ENCODE data around the gene TP53. TPM values are rescaled to one million over a fixed set of nuclear protein-coding genes. Genes with fewer than 3 reads are reported as not detected.

TP53 gene
- total and polyA plus RNA-seq, 7 experiments from 2014 or later, result 30.9 to 226 (median 59.1) TPM

DNA sequence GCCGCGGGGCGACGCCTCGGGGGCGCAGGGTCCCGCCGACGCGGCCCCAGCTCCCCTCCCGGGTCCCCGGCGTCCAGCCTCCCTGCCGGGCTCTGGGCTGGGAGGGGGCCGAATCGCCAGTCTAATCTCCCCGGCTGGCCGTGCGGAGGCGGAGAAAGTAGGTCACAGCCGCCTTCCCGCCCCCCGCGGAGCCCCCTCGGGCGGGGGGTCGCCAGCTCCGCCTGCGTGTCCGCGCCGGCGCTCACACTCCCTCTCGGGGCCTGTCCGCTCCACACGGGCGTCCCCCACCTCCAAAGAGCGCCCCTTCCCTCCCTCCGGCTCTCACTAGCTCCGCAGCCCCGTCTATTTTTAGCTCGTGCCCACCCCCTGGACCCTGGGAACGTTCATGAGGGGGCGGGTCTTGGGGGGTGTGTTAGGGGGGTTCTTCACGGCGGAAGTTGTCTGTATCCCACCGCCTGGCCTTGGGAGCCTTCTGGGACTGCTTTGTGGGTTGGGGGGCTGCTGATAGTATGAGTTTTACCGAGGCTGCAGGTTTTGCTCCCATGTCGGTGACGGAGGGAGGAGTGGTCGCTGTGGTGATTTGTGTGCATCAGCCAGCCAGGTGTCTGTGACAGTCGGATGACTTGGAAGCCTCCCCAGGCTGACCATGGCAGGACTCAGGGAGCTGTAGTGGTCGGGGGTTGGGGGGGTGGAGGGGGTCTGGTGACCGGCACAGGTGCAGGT is 35.5 kb downstream of the TP53 start:
- Histone ChIP-seq H3K27me3 (ENCODE audit: control insufficient read depth in 2 of 2, insufficient read depth in 2 of 2, low read length in 2 of 2) (peaks cover 0 to 15% of the 10 kb centered on the region in 2 donors), H3K27ac (ENCODE audit: low read depth, low read length) (no peak overlapping the region), H3K4me1 (ENCODE audit: control insufficient read depth in 2 of 2, insufficient read depth in 2 of 2, low read length in 2 of 2) (peaks cover 11 to 21% of the 10 kb centered on the region in 2 donors), H3K4me3 (ENCODE audit: low read length) (no peak overlapping the region), H3K36me3 (ENCODE audit: control insufficient read depth in 2 of 3, insufficient read depth in 3 of 3, low read length in 3 of 3) (no peaks in the 10 kb centered on the region), H3K9me3 (ENCODE audit: control insufficient read depth in 2 of 3, low read length in 3 of 3) (no peaks in the 10 kb centered on the region)
- intact Hi-C loops (cut with micrococcal nuclease), result loop anchor here (2.0 kb wide), 2 partner anchors 35 to 79 kb away; partner anchors contain the start of gene TP53 (in 2 of the 2)
- POLR2A ChIA-PET, result interaction anchor here (0.6 to 3.1 kb wide), 9 partner anchors 8 to 616 kb away, joined by 3 to 55 read pairs (median 5); partner anchors contain the start of genes FXR2, SAT2, SLC16A13 and TP53
- DNase-seq (no peak), ATAC-seq (no peak)
- peaks cover 0 to 1% (median 0%) of the 10 kb centered on the region in 11 donors for H3K9me3 Mint-ChIP-seq
- CTCF ChIA-PET, result interaction anchor here (0.6 to 1.8 kb wide), 3 partner anchors 15 to 206 kb away, joined by 3 to 11 read pairs (median 3); partner anchors contain the start of genes TP53 and WRAP53
- H3K27me3 Mint-ChIP-seq, result peaks cover 19 to 66% (median 33%) of the 10 kb centered on the region in 5 donors
- peak overlapping the region; percentile 32 to 94 (median 71) for H3K4me3 Mint-ChIP-seq
- H3K27ac Mint-ChIP-seq, result no peak overlapping the region
- H3K36me3 Mint-ChIP-seq, result peaks cover 0 to 4% (median 0%) of the 10 kb centered on the region in 5 donors
- peaks cover 10 to 21% (median 15%) of the 10 kb centered on the region in 7 donors for H3K4me1 Mint-ChIP-seq

DNA sequence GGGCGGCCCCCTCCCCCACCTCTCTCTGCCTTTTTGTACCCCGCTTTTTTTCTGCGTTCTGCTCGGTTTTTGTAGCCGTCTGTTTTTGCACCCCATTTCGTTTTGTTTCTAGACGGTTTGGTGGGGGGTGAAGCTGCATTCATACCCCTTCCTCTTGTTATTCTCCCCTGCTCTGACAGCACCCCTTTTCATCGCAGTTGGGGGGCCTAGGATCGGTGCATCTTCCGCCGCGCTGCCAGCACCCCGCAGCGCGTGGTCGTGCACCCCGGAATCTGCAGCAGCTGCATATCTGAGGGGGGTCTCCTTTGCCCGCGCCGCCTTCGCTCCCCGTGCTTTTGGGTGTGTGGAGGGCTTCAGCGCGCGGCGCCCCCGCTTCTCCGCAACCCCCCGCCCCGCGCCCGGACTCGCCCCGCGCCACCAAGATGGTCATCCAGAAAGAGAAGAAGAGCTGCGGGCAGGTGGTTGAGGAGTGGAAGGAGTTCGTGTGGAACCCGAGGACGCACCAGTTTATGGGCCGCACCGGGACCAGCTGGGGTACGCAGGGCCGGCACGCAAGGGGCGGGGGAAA is 36.1 kb downstream of the TP53 start:
- H3K36me3 Mint-ChIP-seq, result peaks cover 0 to 4% (median 2%) of the 10 kb centered on the region in 5 donors
- no peaks in the 10 kb centered on the region for H3K9me3 ChIP-seq (ENCODE audit: control insufficient read depth in 2 of 3, low read length in 3 of 3)
- H3K27ac ChIP-seq (ENCODE audit: low read depth, low read length), result no peak overlapping the region
- intact Hi-C loops (cut with micrococcal nuclease), result loop anchor here (2.0 kb wide), 2 partner anchors 36 to 78 kb away; partner anchors contain the start of gene TP53 (in 2 of the 2)
- POLR2A ChIA-PET, result interaction anchor here (0.5 to 3.1 kb wide), 13 partner anchors 9 to 694 kb away, joined by 3 to 55 read pairs (median 3); partner anchors contain the start of genes FXR2, SAT2, SLC16A13 and TMEM256
- H3K27me3 Mint-ChIP-seq, result peaks cover 26 to 70% (median 37%) of the 10 kb centered on the region in 5 donors
- peaks cover 0 to 1% (median 0%) of the 10 kb centered on the region in 11 donors for H3K9me3 Mint-ChIP-seq
- H3K27me3 ChIP-seq (ENCODE audit: control insufficient read depth in 2 of 2, insufficient read depth in 2 of 2, low read length in 2 of 2), result peaks cover 0 to 15% of the 10 kb centered on the region in 2 donors
- CTCF ChIA-PET, result interaction anchor here (0.7 to 1.8 kb wide), 3 partner anchors 15 to 62 kb away, joined by 3 to 11 read pairs (median 3); partner anchors contain the start of genes TP53 and WRAP53
- H3K4me1 Mint-ChIP-seq, result peaks cover 10 to 21% (median 15%) of the 10 kb centered on the region in 7 donors
- H3K36me3 ChIP-seq (ENCODE audit: control insufficient read depth in 2 of 3, insufficient read depth in 3 of 3, low read length in 3 of 3), result no peaks in the 10 kb centered on the region
- H3K27ac Mint-ChIP-seq, result peak overlapping the region in 2 of 9 donors; percentile 17 to 59
- peaks cover 11 to 21% of the 10 kb centered on the region in 2 donors for H3K4me1 ChIP-seq (ENCODE audit: control insufficient read depth in 2 of 2, insufficient read depth in 2 of 2, low read length in 2 of 2)
- ATAC-seq (no peak), DNase-seq (no peak)
- peak overlapping the region; percentile 82 to 94 (median 88) for H3K4me3 Mint-ChIP-seq
- peak overlapping the region; percentile 60 for H3K4me3 ChIP-seq (ENCODE audit: low read length)

DNA sequence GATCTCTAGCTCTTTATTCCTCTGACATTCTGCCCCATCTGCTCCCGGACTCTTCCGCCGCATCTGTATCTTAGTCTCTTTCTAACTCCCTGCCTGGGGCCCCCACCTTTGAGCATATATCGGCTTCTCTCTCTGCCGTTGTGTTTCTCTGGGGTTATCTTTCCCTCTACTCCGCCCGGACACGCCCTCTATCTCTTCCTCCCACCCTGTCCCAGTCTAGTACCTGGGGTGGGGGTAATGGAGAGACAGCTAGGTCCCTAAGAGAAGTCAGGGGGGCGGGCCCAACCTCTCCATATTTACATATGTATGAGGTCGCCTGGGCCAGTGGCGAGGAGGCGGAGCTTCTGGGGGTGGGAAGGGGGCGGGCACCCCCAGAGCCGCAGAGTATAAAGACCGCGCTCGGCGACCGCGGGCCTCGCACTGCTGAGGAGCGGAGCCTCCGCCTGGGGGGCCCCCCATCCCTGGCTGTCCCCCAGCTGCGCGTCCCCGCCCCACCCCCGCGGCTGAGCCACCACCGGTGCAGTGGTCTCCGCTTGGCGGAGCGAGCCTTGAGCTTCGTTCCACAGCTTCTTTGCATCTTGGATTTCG is 36.7 kb downstream of the TP53 start, which contains the start of gene ATP1B2:
Gene ATP1B2 (plus strand): TSS at position 418 of the 588 bp plus-strand sequence. CDS start 593 bp downstream, outside the sequence.
- Histone ChIP-seq H3K4me3 (ENCODE audit: low read length) (peak within 1 kb of the TSS; percentile 60), H3K4me1 (ENCODE audit: control insufficient read depth in 2 of 2, insufficient read depth in 2 of 2, low read length in 2 of 2) (peaks cover 11 to 21% of the 10 kb centered on the region in 2 donors), H3K9me3 (ENCODE audit: control insufficient read depth in 2 of 3, low read length in 3 of 3) (no peaks in the 10 kb centered on the region), H3K27me3 (ENCODE audit: control insufficient read depth in 2 of 2, insufficient read depth in 2 of 2, low read length in 2 of 2) (peaks cover 0 to 15% of the 10 kb centered on the region in 2 donors), H3K36me3 (ENCODE audit: control insufficient read depth in 2 of 3, insufficient read depth in 3 of 3, low read length in 3 of 3) (no peaks in the 10 kb centered on the region), H3K27ac (ENCODE audit: low read depth, low read length) (no peak within 1 kb of the TSS)
- intact Hi-C loops (cut with micrococcal nuclease), result loop anchor here (1.0 to 2.0 kb wide), 4 partner anchors 23 to 78 kb away; partner anchors contain the start of genes SAT2 (in 2 of the 2) and TP53 (in 2 of the 2)
- ChIA-PET POLR2A (interaction anchor here (0.5 to 3.1 kb wide), 14 partner anchors 8 to 693 kb away, joined by 3 to 55 read pairs (median 3); partner anchors contain the start of genes FXR2, SAT2, SHBG and SLC16A13), CTCF (interaction anchor here (0.6 to 1.8 kb wide), 3 partner anchors 17 to 61 kb away, joined by 3 to 11 read pairs (median 3); partner anchors contain the start of genes TP53 and WRAP53)
- Mint-ChIP-seq H3K9me3 (peaks cover 0 to 1% (median 0%) of the 10 kb centered on the region in 11 donors), H3K27ac (peak within 1 kb of the TSS in 5 of 9 donors; percentile 7 to 70 (median 59)), H3K36me3 (peaks cover 0 to 4% (median 2%) of the 10 kb centered on the region in 5 donors), H3K4me3 (peak within 1 kb of the TSS; percentile 84 to 94 (median 90)), H3K4me1 (peaks cover 10 to 21% (median 15%) of the 10 kb centered on the region in 7 donors), H3K27me3 (peaks cover 28 to 70% (median 39%) of the 10 kb centered on the region in 5 donors)
- DNase-seq, result peak; percentile 44 to 89 (median 66)
- ATAC-seq, result peak; percentile 95

DNA sequence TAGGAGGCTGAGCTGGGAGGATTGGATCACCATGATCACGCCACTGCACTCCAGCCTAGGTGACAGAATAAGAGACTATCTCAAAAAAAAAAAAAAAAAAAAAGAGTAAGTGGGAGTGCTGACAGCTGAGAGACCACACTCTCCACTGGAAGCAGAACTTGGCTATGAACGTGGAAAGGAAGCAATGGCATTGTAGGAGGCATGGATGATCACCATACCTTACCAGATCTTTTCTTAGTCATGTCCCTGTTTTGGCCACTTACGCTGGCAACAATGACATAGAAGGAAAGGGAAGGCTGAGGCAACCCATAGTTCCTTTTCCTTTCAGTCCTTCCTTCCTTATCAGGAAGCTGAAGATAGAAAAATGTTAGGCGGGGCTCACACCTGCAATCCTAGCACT is 40.3 kb downstream of the TP53 start:
- intact Hi-C loops (cut with micrococcal nuclease), result no loop called here
- Mint-ChIP-seq H3K36me3 (peaks cover 0 to 4% (median 0%) of the 10 kb centered on the region in 5 donors), H3K4me1 (peaks cover 11 to 25% (median 21%) of the 10 kb centered on the region in 7 donors), H3K27me3 (peaks cover 22 to 39% (median 29%) of the 10 kb centered on the region in 5 donors), H3K9me3 (no peaks in the 10 kb centered on the region), H3K4me3 (no peak overlapping the region), H3K27ac (no peak overlapping the region)
- POLR2A ChIA-PET, result no interaction called here
- CTCF ChIA-PET, result no interaction called here
- H3K36me3 ChIP-seq (ENCODE audit: control insufficient read depth in 2 of 3, insufficient read depth in 3 of 3, low read length in 3 of 3), result no peaks in the 10 kb centered on the region
- no peak overlapping the region for H3K4me3 ChIP-seq (ENCODE audit: low read length)
- peaks cover 0 to 15% of the 10 kb centered on the region in 2 donors for H3K27me3 ChIP-seq (ENCODE audit: control insufficient read depth in 2 of 2, insufficient read depth in 2 of 2, low read length in 2 of 2)
- no peaks in the 10 kb centered on the region for H3K9me3 ChIP-seq (ENCODE audit: control insufficient read depth in 2 of 3, low read length in 3 of 3)
- peaks cover 11 to 21% of the 10 kb centered on the region in 2 donors for H3K4me1 ChIP-seq (ENCODE audit: control insufficient read depth in 2 of 2, insufficient read depth in 2 of 2, low read length in 2 of 2)
- ATAC-seq (no peak), DNase-seq (no peak)
- no peak overlapping the region for H3K27ac ChIP-seq (ENCODE audit: low read depth, low read length)

DNA sequence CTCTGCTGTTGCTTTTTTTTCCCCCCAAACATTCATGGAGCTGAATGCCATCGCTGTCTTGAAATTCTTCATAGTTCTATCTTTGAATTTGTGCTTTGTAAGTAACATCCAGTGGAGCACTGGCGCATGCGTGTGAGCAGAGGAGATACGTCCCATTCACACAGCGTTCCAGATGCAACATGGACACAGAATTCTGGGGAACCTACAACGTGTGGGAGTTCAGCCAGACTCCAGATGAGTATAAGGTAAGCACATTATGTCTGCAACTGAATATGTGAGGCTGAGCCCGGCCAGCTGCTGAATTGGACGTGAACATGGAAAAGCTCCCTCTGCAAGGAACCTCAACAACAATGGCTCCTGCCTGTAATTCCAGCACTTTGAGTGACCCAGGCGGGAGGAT is 40.8 kb downstream of the TP53 start:
- no peak overlapping the region for H3K4me3 Mint-ChIP-seq
- Histone ChIP-seq H3K4me1 (ENCODE audit: control insufficient read depth in 2 of 2, insufficient read depth in 2 of 2, low read length in 2 of 2) (peaks cover 11 to 17% of the 10 kb centered on the region in 2 donors), H3K9me3 (ENCODE audit: control insufficient read depth in 2 of 3, low read length in 3 of 3) (no peaks in the 10 kb centered on the region), H3K4me3 (ENCODE audit: low read length) (no peak overlapping the region), H3K27ac (ENCODE audit: low read depth, low read length) (no peak overlapping the region), H3K27me3 (ENCODE audit: control insufficient read depth in 2 of 2, insufficient read depth in 2 of 2, low read length in 2 of 2) (peaks cover 0 to 15% of the 10 kb centered on the region in 2 donors), H3K36me3 (ENCODE audit: control insufficient read depth in 2 of 3, insufficient read depth in 3 of 3, low read length in 3 of 3) (no peaks in the 10 kb centered on the region)
- peaks cover 0 to 2% (median 0%) of the 10 kb centered on the region in 11 donors for H3K9me3 Mint-ChIP-seq
- intact Hi-C loops (cut with micrococcal nuclease), result no loop called here
- H3K27me3 Mint-ChIP-seq, result peaks cover 22 to 36% (median 28%) of the 10 kb centered on the region in 5 donors
- POLR2A ChIA-PET, result no interaction called here
- CTCF ChIA-PET, result no interaction called here
- ATAC-seq (no peak), DNase-seq (no peak)
- peak overlapping the region in 1 of 9 donors; percentile 67 for H3K27ac Mint-ChIP-seq
- peaks cover 11 to 30% (median 26%) of the 10 kb centered on the region in 7 donors for H3K4me1 Mint-ChIP-seq
- peaks cover 0 to 4% (median 0%) of the 10 kb centered on the region in 5 donors for H3K36me3 Mint-ChIP-seq
